Adrenal gland (tissue), 5 donors: ENCODE results near the gene SBNO2.

Experiments
- POLR2A ChIP-seq, 2 donors: fragments of 450-650 bp; IDR thresholded peaks; one replicate each; pipeline ENCODE4 v1.6.1; 2017; ENCODE audit warnings: antibody characterized with exemption in 2 of 2, mild to moderate bottlenecking in 2 of 2, moderate library complexity in 1 of 2
- TF ChIP-seq, protein P1 (sequence below), 6 experiments: fragments of 450-650 bp in 4 of 6; fragments of 200-600 bp in 2 of 6; sonication (generic) in 1 of 6; IDR thresholded peaks; 1 replicate in 5 of 6; 2 replicates in 1 of 6; pipeline versions ENCODE4 v1.5.1 to v1.8.0; 2016 to 2021; ENCODE audit warnings: antibody characterized with exemption in 6 of 6, mild to moderate bottlenecking in 2 of 6, moderate library complexity in 1 of 6
- donor health status: DM: no; HTN: no; CAD: no.

DNA sequence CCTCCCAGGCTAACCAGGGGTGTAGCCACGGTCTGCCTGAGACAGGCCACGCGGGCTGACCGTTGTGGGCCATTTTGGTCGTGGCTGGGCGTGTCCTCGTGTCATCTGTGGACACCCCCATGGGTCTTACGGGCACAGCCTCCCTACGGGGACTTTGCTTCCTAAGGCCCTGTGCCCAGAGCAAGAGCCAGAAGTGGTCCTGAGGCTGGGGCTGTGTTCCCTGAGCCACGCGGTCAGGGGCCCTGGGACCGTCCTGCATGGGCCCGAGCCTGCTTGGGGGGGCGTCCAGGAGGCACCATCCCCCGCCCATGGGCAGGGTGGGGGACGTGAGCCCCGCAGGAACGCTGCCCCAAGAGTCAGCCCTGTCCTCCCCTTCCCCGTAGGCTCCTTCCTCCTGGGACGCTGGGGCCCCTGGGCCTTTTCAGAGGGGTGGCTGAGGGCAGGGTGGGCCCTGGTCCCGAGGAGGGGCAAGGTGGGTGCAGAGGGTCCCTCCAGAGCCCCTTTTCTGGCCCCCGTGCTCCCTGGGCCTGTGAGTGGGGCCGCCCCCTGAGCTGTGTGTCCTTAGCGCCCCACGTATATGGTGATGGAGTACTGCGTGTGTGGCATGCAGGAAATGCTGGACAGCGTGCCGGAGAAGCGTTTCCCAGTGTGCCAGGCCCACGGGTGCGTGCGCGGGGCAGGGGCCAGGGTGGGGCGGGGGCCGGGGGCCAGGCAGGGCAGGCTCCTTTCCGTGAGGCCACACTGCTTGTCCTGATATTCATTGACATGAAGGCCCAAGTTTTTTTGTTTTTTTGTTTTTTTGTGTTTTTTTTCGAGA, 44.9 kb upstream of the SBNO2 start:
- TF ChIP-seq, protein P1, sequence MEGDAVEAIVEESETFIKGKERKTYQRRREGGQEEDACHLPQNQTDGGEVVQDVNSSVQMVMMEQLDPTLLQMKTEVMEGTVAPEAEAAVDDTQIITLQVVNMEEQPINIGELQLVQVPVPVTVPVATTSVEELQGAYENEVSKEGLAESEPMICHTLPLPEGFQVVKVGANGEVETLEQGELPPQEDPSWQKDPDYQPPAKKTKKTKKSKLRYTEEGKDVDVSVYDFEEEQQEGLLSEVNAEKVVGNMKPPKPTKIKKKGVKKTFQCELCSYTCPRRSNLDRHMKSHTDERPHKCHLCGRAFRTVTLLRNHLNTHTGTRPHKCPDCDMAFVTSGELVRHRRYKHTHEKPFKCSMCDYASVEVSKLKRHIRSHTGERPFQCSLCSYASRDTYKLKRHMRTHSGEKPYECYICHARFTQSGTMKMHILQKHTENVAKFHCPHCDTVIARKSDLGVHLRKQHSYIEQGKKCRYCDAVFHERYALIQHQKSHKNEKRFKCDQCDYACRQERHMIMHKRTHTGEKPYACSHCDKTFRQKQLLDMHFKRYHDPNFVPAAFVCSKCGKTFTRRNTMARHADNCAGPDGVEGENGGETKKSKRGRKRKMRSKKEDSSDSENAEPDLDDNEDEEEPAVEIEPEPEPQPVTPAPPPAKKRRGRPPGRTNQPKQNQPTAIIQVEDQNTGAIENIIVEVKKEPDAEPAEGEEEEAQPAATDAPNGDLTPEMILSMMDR (IDR thresholded peaks at IDR 0.05), result no peak
- no peak for TF ChIP-seq POLR2A (IDR thresholded peaks at IDR 0.05)
